GM19397 (cell line): ENCODE results near the gene MT1B.

Experiments
- ATAC-seq: cut with Tn5 transposase; IDR thresholded peaks from one replicate; pipeline ENCODE4 v1.9.1; 2021; ENCODE audit warnings: mild to moderate bottlenecking, moderate library complexity; ENCODE audit not compliant: unreplicated experiment

The MT1B gene

GRCh38 chr16:56683424-56684172 is 31.9 kb downstream of the MT1B start:
- ATAC-seq, result no peak

GRCh38 chr16:56684256-56684925 is 32.7 kb downstream of the MT1B start:
- ATAC-seq, result no peak

GRCh38 chr16:56684926-56685590 is 33.4 kb downstream of the MT1B start:
- no peak for ATAC-seq

GRCh38 chr16:56686758-56687157 is 35.1 kb downstream of the MT1B start:
- no peak for ATAC-seq

- ATAC-seq, result no peak
Measured at GRCh38 chr16:56688762-56689161, 37.1 kb downstream of the MT1B start.

GRCh38 chr16:56689171-56689570 is 37.5 kb downstream of the MT1B start:
- no peak for ATAC-seq

GRCh38 chr16:56690420-56691122 is 38.9 kb downstream of the MT1B start:
- no peak for ATAC-seq

- ATAC-seq, result no peak
Measured at GRCh38 chr16:56691885-56692284, 40.2 kb downstream of the MT1B start.

- no peak for ATAC-seq
Measured at GRCh38 chr16:56695246-56695645, 43.6 kb downstream of the MT1B start.

GRCh38 chr16:56697456-56698155 is 45.9 kb downstream of the MT1B start:
- ATAC-seq, result no peak

- no peak for ATAC-seq
Measured at GRCh38 chr16:56700195-56700594, 48.5 kb downstream of the MT1B start.

GRCh38 chr16:56700631-56701030 is 48.9 kb downstream of the MT1B start:
- no peak for ATAC-seq

- no peak for ATAC-seq
Measured at GRCh38 chr16:56701534-56701933, 49.8 kb downstream of the MT1B start.
